ENCODE results near the gene ITGAE. TPM values are rescaled to one million over a fixed set of nuclear protein-coding genes. Genes with fewer than 3 reads are reported as not detected.

The ITGAE gene
- total and polyA plus RNA-seq, 2 experiments from 2014 or later = 23.3 to 80.3 TPM

- Histone ChIP-seq H4K20me1 (ENCODE audit: insufficient read depth) (no peaks in the 10 kb centered on the region), H3K79me2 (ENCODE audit: insufficient read depth) (peaks cover 58% of the 10 kb centered on the region), H3K27me3 (replicated peaks; ENCODE audit: insufficient read depth) (no peaks in the 10 kb centered on the region), H3K27ac (peak overlapping the region; percentile 52), H3K9me2 (ENCODE audit: insufficient read depth) (no peaks in the 10 kb centered on the region), H2AFZ (peak overlapping the region; percentile 90), H3K9ac (peak overlapping the region; percentile 87), H3K36me3 (ENCODE audit: low read depth) (no peaks in the 10 kb centered on the region), H3K4me3 (peak overlapping the region; percentile 83), H3K9me3 (ENCODE audit: low read depth) (no peaks in the 10 kb centered on the region), H3K4me2 (ENCODE audit: unreplicated experiment) (peak overlapping the region; percentile 97), H3F3A (ENCODE audit: insufficient read depth) (no peaks in the 10 kb centered on the region), H3K4me1 (ENCODE audit: insufficient read depth) (peaks cover 16% of the 10 kb centered on the region)
- 0 to 2% methylated on average over 22 to 30 of the region's 32 CpGs for WGBS, 2 experiments (ENCODE audit: low coverage in 1 of 2, low lambda C conversion rate in 2 of 2, missing lambda C conversion rate in 2 of 2)
- no peak for TF ChIP-seq EZH2 (IDR thresholded peaks at IDR 0.05; ENCODE audit: insufficient read depth, poor library complexity, severe bottlenecking)
- TF ChIP-seq EZH2phosphoT487 (IDR thresholded peaks at IDR 0.05; ENCODE audit: insufficient read depth, low read depth) = no peak
- no peak for DNase-seq
- in situ Hi-C loops (cut with MboI) = no loop called here
Measured at GRCh38 chr17:3669085-3669347, 132.0 kb downstream of the ITGAE start.

DNA sequence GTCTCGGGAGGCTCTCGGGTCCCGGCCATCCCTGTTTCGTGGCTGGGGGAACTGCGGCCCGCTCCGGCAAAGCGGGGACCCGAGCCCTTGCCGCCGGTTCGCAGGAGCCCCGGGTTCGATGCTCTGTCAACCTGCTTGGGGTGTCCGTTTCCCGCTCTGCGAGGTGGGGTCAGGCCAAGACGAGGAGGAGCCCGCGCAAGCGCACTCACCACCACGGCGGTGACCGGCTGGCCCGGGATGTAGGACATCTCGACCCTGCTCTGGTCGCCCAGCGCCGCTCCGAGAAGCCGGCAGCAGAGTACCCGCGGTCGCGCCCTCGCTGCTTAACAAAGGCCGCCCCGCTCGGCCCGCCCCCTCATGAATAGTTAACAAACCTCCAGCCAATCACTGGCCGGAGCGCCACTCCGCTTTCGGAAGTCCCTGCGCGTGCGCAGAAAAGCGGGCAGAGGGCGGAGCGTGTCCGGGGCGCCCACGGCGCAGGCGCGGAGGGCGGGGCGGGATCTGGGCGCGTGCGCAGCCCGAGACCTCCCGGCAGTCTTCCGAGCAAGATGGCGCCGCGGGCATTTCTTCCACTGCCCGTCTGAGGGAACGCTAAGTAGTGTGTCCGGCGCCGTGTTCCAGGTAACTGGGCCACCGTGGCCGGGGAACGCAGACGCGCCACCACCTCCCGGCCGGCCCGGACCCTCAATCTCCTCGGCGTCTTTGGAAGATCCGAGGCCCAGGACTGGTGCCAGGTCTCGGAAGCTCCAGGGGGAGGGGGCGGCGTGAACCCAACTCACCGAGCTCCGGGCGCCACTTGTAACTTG, 132.5 kb downstream of the ITGAE start, which contains the start of the genes EMC6 and TAX1BP3:
Gene EMC6, plus strand, starts transcription at position 534 of the 806 bp plus-strand sequence. CDS start 335 bp downstream, outside the sequence.
Gene TAX1BP3, minus strand, starts transcription at position 300 of the 806 bp plus-strand sequence. Its CDS starts 52 bp downstream, at position 248.
- H3K9me3 ChIP-seq (ENCODE audit: low read depth) = no peaks in the 10 kb centered on the region
- peak within 1 kb of the TSS; percentile 87 for H3K9ac ChIP-seq
- WGBS, 2 experiments (ENCODE audit: low coverage in 1 of 2, low lambda C conversion rate in 2 of 2, missing lambda C conversion rate in 2 of 2) = 0 to 1% methylated on average over 58 to 68 of the region's 89 CpGs
- H3K27me3 ChIP-seq (replicated peaks; ENCODE audit: insufficient read depth) = no peaks in the 10 kb centered on the region
- H2AFZ ChIP-seq = peak within 1 kb of the TSS; percentile 90
- peaks cover 16% of the 10 kb centered on the region for H3K4me1 ChIP-seq (ENCODE audit: insufficient read depth)
- peaks cover 58% of the 10 kb centered on the region for H3K79me2 ChIP-seq (ENCODE audit: insufficient read depth)
- in situ Hi-C loops (cut with MboI) = no loop called here
- no peaks in the 10 kb centered on the region for H3K9me2 ChIP-seq (ENCODE audit: insufficient read depth)
- H3K36me3 ChIP-seq (ENCODE audit: low read depth) = no peaks in the 10 kb centered on the region
- DNase-seq = peak; percentile 100
- no peaks in the 10 kb centered on the region for H4K20me1 ChIP-seq (ENCODE audit: insufficient read depth)
- H3K27ac ChIP-seq = peak within 1 kb of the TSS; percentile 81
- no peaks in the 10 kb centered on the region for H3F3A ChIP-seq (ENCODE audit: insufficient read depth)
- peak within 1 kb of the TSS; percentile 83 for H3K4me3 ChIP-seq
- peak within 1 kb of the TSS; percentile 97 for H3K4me2 ChIP-seq (ENCODE audit: unreplicated experiment)
- no peak for TF ChIP-seq EZH2 (IDR thresholded peaks at IDR 0.05; ENCODE audit: insufficient read depth, poor library complexity, severe bottlenecking)
- TF ChIP-seq EZH2phosphoT487 (IDR thresholded peaks at IDR 0.05; ENCODE audit: insufficient read depth, low read depth) = no peak

GRCh38 chr17:3667366-3668278, 133.4 kb downstream of the ITGAE start:
- Histone ChIP-seq H3K9me2 (ENCODE audit: insufficient read depth) (no peaks in the 10 kb centered on the region), H3F3A (ENCODE audit: insufficient read depth) (no peaks in the 10 kb centered on the region), H3K4me2 (ENCODE audit: unreplicated experiment) (peak overlapping the region; percentile 92), H3K9me3 (ENCODE audit: low read depth) (no peaks in the 10 kb centered on the region), H3K36me3 (ENCODE audit: low read depth) (no peaks in the 10 kb centered on the region), H3K4me1 (ENCODE audit: insufficient read depth) (peaks cover 16% of the 10 kb centered on the region), H3K79me2 (ENCODE audit: insufficient read depth) (peaks cover 58% of the 10 kb centered on the region), H3K4me3 (peak overlapping the region; percentile 83), H3K9ac (peak overlapping the region; percentile 87), H3K27me3 (replicated peaks; ENCODE audit: insufficient read depth) (no peaks in the 10 kb centered on the region), H4K20me1 (ENCODE audit: insufficient read depth) (no peaks in the 10 kb centered on the region), H2AFZ (peak overlapping the region; percentile 76), H3K27ac (peak overlapping the region; percentile 81)
- TF ChIP-seq EZH2 (IDR thresholded peaks at IDR 0.05; ENCODE audit: insufficient read depth, poor library complexity, severe bottlenecking) (no peak), EZH2phosphoT487 (IDR thresholded peaks at IDR 0.05; ENCODE audit: insufficient read depth, low read depth) (no peak)
- in situ Hi-C loops (cut with MboI) = no loop called here
- DNase-seq = peak; percentile 97
- WGBS, 2 experiments (ENCODE audit: low coverage in 1 of 2, low lambda C conversion rate in 2 of 2, missing lambda C conversion rate in 2 of 2) = 1 to 3% methylated on average over 39 of the region's 39 CpGs

DNA sequence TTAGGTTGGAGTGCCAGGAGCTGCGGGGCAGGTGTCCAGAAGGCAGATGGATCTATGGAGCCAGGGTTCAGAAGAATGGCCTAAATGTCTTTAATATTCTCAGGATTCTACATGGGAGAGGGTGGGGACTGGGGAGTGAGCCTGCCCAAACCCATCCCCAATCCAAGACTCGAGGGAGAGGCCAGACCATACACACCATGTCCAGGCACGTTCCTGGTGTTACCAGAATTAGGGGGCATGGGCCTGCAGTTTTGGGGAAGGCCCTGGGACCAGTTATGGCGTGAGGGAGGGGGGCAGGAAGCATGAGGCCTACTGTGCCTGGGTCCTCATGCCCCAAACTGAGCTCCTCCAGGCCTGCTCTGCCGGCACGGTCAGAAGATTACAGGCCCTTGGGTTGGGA, 134.5 kb downstream of the ITGAE start:
- Histone ChIP-seq H3F3A (ENCODE audit: insufficient read depth) (peaks cover 4% of the 10 kb centered on the region; the same call in 1 of the 2 replicates), H3K4me2 (ENCODE audit: unreplicated experiment) (peak overlapping the region; percentile 92), H2AFZ (no peak overlapping the region), H3K27ac (0 out of 2 replicates have a peak overlapping the region, but pooled peaks have one; percentile 81), H3K4me3 (peak overlapping the region; percentile 83), H4K20me1 (ENCODE audit: insufficient read depth) (no peaks in the 10 kb centered on the region), H3K79me2 (ENCODE audit: insufficient read depth) (peaks cover 58% of the 10 kb centered on the region), H3K4me1 (ENCODE audit: insufficient read depth) (peaks cover 16% of the 10 kb centered on the region), H3K27me3 (replicated peaks; ENCODE audit: insufficient read depth) (no peaks in the 10 kb centered on the region), H3K36me3 (ENCODE audit: low read depth) (no peaks in the 10 kb centered on the region), H3K9ac (peak overlapping the region; percentile 87), H3K9me3 (ENCODE audit: low read depth) (no peaks in the 10 kb centered on the region), H3K9me2 (ENCODE audit: insufficient read depth) (no peaks in the 10 kb centered on the region)
- in situ Hi-C loops (cut with MboI) = no loop called here
- no peak for DNase-seq
- no peak for TF ChIP-seq EZH2 (IDR thresholded peaks at IDR 0.05; ENCODE audit: insufficient read depth, poor library complexity, severe bottlenecking)
- no peak for TF ChIP-seq EZH2phosphoT487 (IDR thresholded peaks at IDR 0.05; ENCODE audit: insufficient read depth, low read depth)
- WGBS, 2 experiments (ENCODE audit: low coverage in 1 of 2, low lambda C conversion rate in 2 of 2, missing lambda C conversion rate in 2 of 2) = 34 to 39% methylated on average over 6 of the region's 6 CpGs
